NCI-H460 (cell line): Measurements from ENCODE around the gene POMC. TPM values are rescaled to one million over a fixed set of nuclear protein-coding genes. Genes with fewer than 3 reads are reported as not detected.

ENCODE experiments used
- total RNA-seq: library from RNA; depleted of rRNA; stranded (reverse); fragments of >200 nt; shearing (Covaris generic); gene quantifications from 2 replicates; pipeline ENCODE4 v1.2.3, GENCODE V29; 2014; rRNA removed

Gene POMC
- total RNA-seq, 1 experiment from 2014 or later, result not detected

Other genes starting within 250 kb of the POMC start
- gene ADCY3, start 248.3 kb downstream of the POMC start, total RNA-seq, result 28.1 and 35.9 TPM in 2 replicates
- 4.2 and 7.5 TPM in 2 replicates for gene DNAJC27, start 196.6 kb downstream of the POMC start, total RNA-seq
- gene EFR3B, start 126.5 kb downstream of the POMC start, total RNA-seq, result 6.9 and 7.0 TPM in 2 replicates
- gene DNMT3A, start 173.3 kb upstream of the POMC start, total RNA-seq, result 4.3 and 4.9 TPM in 2 replicates